Kidney (tissue), 14 donors: Measurements from ENCODE around the gene SLC5A10. TPM values are rescaled to one million over a fixed set of nuclear protein-coding genes. Genes with fewer than 3 reads are reported as not detected.

Source experiments
- DNase-seq, 5 donors: peaks; one replicate each; pipeline ENCODE4 v3.0.0-alpha.2; 2013 to 2020
- FAIRE-seq: peaks from 2 replicates; lab custom pipeline; 2012; peaks lifted over from hg19 to GRCh38; lab: Jason Lieb, UNC
- H3K27ac ChIP-seq, 2 donors: one replicate each; pipeline ENCODE4 v1.7.0; 2013; ENCODE audit warnings: low read depth in 2 of 2, low read length in 2 of 2, inconsistent platforms in 1 of 2
- H3K27me3 ChIP-seq: one replicate; pipeline ENCODE4 v1.7.1; 2013; ENCODE audit warnings: low read length, inconsistent platforms; ENCODE audit not compliant: control insufficient read depth, insufficient read depth
- H3K36me3 ChIP-seq, 3 donors: one replicate each; pipeline versions ENCODE4 v1.7.0 to v1.7.1; 2013; ENCODE audit warnings: low read length in 3 of 3, control low read depth in 1 of 3, inconsistent platforms in 1 of 3; ENCODE audit not compliant: insufficient read depth in 3 of 3, control insufficient read depth in 2 of 3
- H3K4me1 ChIP-seq, 3 donors: one replicate each; pipeline versions ENCODE4 v1.7.0 to v1.7.1; 2013; ENCODE audit warnings: low read length in 3 of 3, inconsistent platforms in 1 of 3, low read depth in 1 of 3; ENCODE audit not compliant: control insufficient read depth in 2 of 3, insufficient read depth in 2 of 3
- H3K4me3 ChIP-seq, 3 donors: one replicate each; pipeline versions ENCODE4 v1.7.0 to v1.8.1; 2013; ENCODE audit warnings: low read length in 3 of 3, control low read depth in 1 of 3, inconsistent platforms in 1 of 3
- H3K9ac ChIP-seq, 3 donors: one replicate each; pipeline versions ENCODE4 v1.7.0 to v1.7.1; 2013; ENCODE audit warnings: low read length in 3 of 3, control low read depth in 1 of 3, inconsistent platforms in 1 of 3
- H3K9me3 ChIP-seq, 3 donors: one replicate each; pipeline versions ENCODE4 v1.7.0 to v1.7.1; 2013; ENCODE audit warnings: low read length in 3 of 3, control low read depth in 1 of 3, inconsistent platforms in 1 of 3; ENCODE audit not compliant: control insufficient read depth in 2 of 3, insufficient read depth in 1 of 3
- intact Hi-C: fragments of 100-400 bp; cut with DNase I; formaldehyde crosslinking; loops from one replicate; pipeline ENCODE4 v1.11.1; 2022
- polyA plus RNA-seq: library from polyadenylated mRNA; stranded (reverse); fragments of 350-450 nt; fragmentation: Illumina TruSeq; extraction: RNeasy Lipid Tissue Mini Kit (QIAGEN cat#74804); gene quantifications from one replicate; pipeline ENCODE4 v1.2.3, GENCODE V29; 2014; ENCODE audit warnings: low read depth, low replicate concordance; ENCODE audit not compliant: insufficient read depth
- total RNA-seq: library from RNA; stranded (reverse); fragmentation: NEBNext Ultra II Directional; extraction: Animal tissue kit (Norgen Biotek cat#: 25700); gene quantifications from one replicate; pipeline ENCODE4 v1.2.1, GENCODE V29; 2021
- TF ChIP-seq, protein P1 (sequence below): IDR thresholded peaks from 3 replicates; pipeline ENCODE4 v1.5.1; 2012; ENCODE audit warnings: mild to moderate bottlenecking, moderate library complexity, borderline replicate concordance; ENCODE audit not compliant: insufficient read depth; ENCODE audit errors: extremely low read depth
- donor health status: control.
- donor health status: control.
- donor health status: control.
- donor health status: control.
- donor health status: control.
- donor health status: DM: yes; HTN: yes; CAD: no.
- donor health status: Normal renal cell carcinoma (clear cell type).

Gene SLC5A10
- total and polyA plus RNA-seq, 2 donors from 2014 or later: 9.7 to 16.5 TPM

DNA sequence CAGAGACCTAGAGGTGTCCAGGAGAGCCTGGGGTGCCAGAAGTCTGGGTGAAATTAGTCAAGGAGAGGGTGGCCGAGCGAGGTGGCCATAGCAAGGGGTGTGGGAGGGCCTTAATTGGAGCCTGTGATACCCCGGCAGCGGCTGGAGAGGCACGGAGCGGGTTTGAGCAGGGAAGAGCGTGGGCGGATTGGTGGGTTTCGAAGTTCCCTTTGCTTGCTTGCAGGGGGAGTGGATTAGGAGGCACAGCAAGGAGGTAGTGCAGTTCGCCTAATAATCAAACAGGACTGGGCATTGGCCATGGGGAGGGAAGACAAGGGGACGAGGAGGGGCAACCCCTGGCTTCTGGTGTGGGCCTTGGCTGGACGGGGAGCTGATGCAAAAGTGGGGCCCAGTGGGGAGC is 58.0 kb downstream of the SLC5A10 start:
- Histone ChIP-seq H3K36me3 (no peaks in the 10 kb centered on the region), H3K9me3 (peaks cover 0 to 4% (median 0%) of the 10 kb centered on the region in 3 donors), H3K9ac (no peak overlapping the region), H3K27ac (no peak overlapping the region), H3K27me3 (no peaks in the 10 kb centered on the region), H3K4me3 (no peak overlapping the region), H3K4me1 (no peaks in the 10 kb centered on the region)
- TF ChIP-seq, protein P1, sequence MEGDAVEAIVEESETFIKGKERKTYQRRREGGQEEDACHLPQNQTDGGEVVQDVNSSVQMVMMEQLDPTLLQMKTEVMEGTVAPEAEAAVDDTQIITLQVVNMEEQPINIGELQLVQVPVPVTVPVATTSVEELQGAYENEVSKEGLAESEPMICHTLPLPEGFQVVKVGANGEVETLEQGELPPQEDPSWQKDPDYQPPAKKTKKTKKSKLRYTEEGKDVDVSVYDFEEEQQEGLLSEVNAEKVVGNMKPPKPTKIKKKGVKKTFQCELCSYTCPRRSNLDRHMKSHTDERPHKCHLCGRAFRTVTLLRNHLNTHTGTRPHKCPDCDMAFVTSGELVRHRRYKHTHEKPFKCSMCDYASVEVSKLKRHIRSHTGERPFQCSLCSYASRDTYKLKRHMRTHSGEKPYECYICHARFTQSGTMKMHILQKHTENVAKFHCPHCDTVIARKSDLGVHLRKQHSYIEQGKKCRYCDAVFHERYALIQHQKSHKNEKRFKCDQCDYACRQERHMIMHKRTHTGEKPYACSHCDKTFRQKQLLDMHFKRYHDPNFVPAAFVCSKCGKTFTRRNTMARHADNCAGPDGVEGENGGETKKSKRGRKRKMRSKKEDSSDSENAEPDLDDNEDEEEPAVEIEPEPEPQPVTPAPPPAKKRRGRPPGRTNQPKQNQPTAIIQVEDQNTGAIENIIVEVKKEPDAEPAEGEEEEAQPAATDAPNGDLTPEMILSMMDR: no peak
- FAIRE-seq: no peak
- intact Hi-C loops: no loop called here
- DNase-seq: peak in 1 of 5 donors; percentile 44

DNA sequence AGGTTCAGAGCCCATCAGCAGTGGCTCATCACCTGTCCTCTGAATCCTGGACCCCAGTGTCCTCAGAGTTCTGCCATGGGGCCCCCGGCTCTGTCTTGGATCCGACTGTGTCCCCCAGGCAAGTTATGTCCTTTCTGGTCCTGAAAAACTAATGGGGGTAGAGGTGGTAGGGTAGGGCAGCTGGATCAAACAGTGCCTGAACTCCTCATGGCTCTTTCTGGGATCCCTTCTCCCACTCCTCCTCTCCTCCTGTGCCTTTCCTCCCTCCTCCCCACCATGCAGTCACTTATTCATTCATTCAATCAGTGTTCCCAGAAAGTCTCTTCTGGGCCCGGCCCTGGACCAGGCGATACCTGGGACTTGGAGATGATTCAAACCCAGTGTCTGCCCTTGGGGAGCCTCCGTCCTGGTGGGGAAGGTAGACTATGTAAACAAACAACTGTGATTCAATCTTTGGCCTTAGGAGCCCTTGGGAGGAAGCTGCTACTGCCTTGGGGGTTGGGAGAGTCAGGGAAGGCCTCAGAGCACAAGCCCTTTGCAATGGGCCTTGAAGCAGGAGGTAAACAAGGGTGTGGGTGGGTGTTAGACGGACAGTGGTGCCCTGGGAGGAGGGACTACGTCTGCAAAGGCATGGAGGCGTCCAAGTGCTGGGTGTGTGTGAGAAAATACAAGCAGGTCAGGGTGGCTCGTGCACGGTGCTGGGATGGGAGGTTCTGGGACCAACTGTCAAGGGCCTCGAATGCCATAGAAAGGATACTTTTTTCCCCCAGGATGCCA is 59.0 kb downstream of the SLC5A10 start:
- H3K4me1 ChIP-seq: no peaks in the 10 kb centered on the region
- no peak overlapping the region for H3K27ac ChIP-seq
- no peak overlapping the region for H3K4me3 ChIP-seq
- no peak overlapping the region for H3K9ac ChIP-seq
- intact Hi-C loops: no loop called here
- H3K27me3 ChIP-seq: no peaks in the 10 kb centered on the region
- TF ChIP-seq, protein P1: no peak
- DNase-seq: peak in 1 of 5 donors; percentile 26
- no peak for FAIRE-seq
- no peaks in the 10 kb centered on the region for H3K36me3 ChIP-seq
- H3K9me3 ChIP-seq: peaks cover 0 to 4% (median 0%) of the 10 kb centered on the region in 3 donors

GRCh38 chr17:19011581-19011980 is 59.6 kb downstream of the SLC5A10 start:
- DNase-seq (peak in 1 of 5 donors; percentile 65), FAIRE-seq (no peak)
- Histone ChIP-seq H3K27me3 (no peaks in the 10 kb centered on the region), H3K4me3 (no peak overlapping the region), H3K9me3 (peaks cover 0 to 4% (median 0%) of the 10 kb centered on the region in 3 donors), H3K4me1 (no peaks in the 10 kb centered on the region), H3K36me3 (no peaks in the 10 kb centered on the region), H3K9ac (no peak overlapping the region), H3K27ac (no peak overlapping the region)
- TF ChIP-seq, protein P1: no peak
- intact Hi-C loops: no loop called here
